ENCODE data around the gene CCDC3. TPM values are rescaled to one million over a fixed set of nuclear protein-coding genes. Genes with fewer than 3 reads are reported as not detected.

The CCDC3 gene
- total and polyA plus RNA-seq, 2 of the 4 experiments (the other 2 are of a cell fraction): 0.29 to 0.36 TPM

- H3K79me1 ChIP-seq (ENCODE audit: low read depth in 1 of 2, low read length in 2 of 2): no peaks in the 10 kb centered on the region
- in situ Hi-C loops (cut with MboI; ENCODE audit: low sequenced_read_pairs): no loop called here
- H2AFZ ChIP-seq (replicated peaks; ENCODE audit: low read length, poor library complexity): no peak overlapping the region
- no peaks in the 10 kb centered on the region for H3K4me1 ChIP-seq (ENCODE audit: control insufficient read depth, insufficient read depth, low read length)
- no peak overlapping the region for H2BK5ac ChIP-seq (ENCODE audit: low read depth, low read length, poor library complexity, severe bottlenecking)
- no peak overlapping the region for H2AK9ac ChIP-seq (replicated peaks; ENCODE audit: low read depth, low read length, poor library complexity)
- no peak overlapping the region for H4K91ac ChIP-seq (ENCODE audit: insufficient read depth, low read depth, low read length)
- H3K4ac ChIP-seq (ENCODE audit: low read depth, low read length): no peak overlapping the region
- no peak overlapping the region for H3K9ac ChIP-seq (ENCODE audit: low read depth, low read length)
- no peaks in the 10 kb centered on the region for H3K9me3 ChIP-seq (ENCODE audit: control insufficient read depth, insufficient read depth, low read length)
- no peaks in the 10 kb centered on the region for H4K20me1 ChIP-seq (ENCODE audit: insufficient read depth, low read length)
- no TSS peak for BruUV-seq (replicated peaks)
- H3K27me3 ChIP-seq (ENCODE audit: control insufficient read depth, insufficient read depth, low read length): no peaks in the 10 kb centered on the region; the same call in 1 of the 2 replicates
- no CpG with 5 or more reads among the region's 8 CpGs for WGBS, 2 experiments (ENCODE audit: extremely low coverage in 2 of 2, insufficient read length in 1 of 2)
- no peaks in the 10 kb centered on the region for H3K9me1 ChIP-seq (ENCODE audit: insufficient read depth, low read length)
- no peak overlapping the region for H2BK120ac ChIP-seq (ENCODE audit: low read depth, low read length)
- no peak overlapping the region for H3K56ac ChIP-seq (ENCODE audit: extremely low read depth, insufficient read depth, low read length)
- no peak overlapping the region for H2BK20ac ChIP-seq (ENCODE audit: low read depth, low read length)
- no peak overlapping the region for H3K4me3 ChIP-seq (ENCODE audit: insufficient read depth, low read depth, low read length)
- H2AK5ac ChIP-seq (ENCODE audit: low read depth, low read length): no peak overlapping the region
- H4K8ac ChIP-seq (ENCODE audit: low read depth in 2 of 2, low read length in 2 of 2): no peak overlapping the region
- POLR2A ChIA-PET (ENCODE audit: unreplicated experiment): no interaction called here
- no peak overlapping the region for H2BK15ac ChIP-seq (ENCODE audit: low read depth, low read length)
- no peak for TF ChIP-seq RCOR1 (IDR thresholded peaks at IDR 0.05; ENCODE audit: insufficient replicate concordance, low read length)
- TF ChIP-seq CHD1 (IDR thresholded peaks at IDR 0.05; ENCODE audit: low read depth, low read length): no peak
- TF ChIP-seq NFE2L2 (IDR thresholded peaks at IDR 0.05; ENCODE audit: low read depth, low read length): no peak
- TF ChIP-seq FOS (IDR thresholded peaks at IDR 0.05; ENCODE audit: low read depth, low read length): no peak
- TF ChIP-seq, protein P1, sequence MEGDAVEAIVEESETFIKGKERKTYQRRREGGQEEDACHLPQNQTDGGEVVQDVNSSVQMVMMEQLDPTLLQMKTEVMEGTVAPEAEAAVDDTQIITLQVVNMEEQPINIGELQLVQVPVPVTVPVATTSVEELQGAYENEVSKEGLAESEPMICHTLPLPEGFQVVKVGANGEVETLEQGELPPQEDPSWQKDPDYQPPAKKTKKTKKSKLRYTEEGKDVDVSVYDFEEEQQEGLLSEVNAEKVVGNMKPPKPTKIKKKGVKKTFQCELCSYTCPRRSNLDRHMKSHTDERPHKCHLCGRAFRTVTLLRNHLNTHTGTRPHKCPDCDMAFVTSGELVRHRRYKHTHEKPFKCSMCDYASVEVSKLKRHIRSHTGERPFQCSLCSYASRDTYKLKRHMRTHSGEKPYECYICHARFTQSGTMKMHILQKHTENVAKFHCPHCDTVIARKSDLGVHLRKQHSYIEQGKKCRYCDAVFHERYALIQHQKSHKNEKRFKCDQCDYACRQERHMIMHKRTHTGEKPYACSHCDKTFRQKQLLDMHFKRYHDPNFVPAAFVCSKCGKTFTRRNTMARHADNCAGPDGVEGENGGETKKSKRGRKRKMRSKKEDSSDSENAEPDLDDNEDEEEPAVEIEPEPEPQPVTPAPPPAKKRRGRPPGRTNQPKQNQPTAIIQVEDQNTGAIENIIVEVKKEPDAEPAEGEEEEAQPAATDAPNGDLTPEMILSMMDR (conservative IDR thresholded peaks at IDR 0.05; ENCODE audit: low read depth, low read length): no peak
- TF ChIP-seq MAFK (IDR thresholded peaks at IDR 0.05; ENCODE audit: low read depth, low read length): no peak
- TF ChIP-seq BHLHE40 (IDR thresholded peaks at IDR 0.05; ENCODE audit: low read depth, low read length): no peak
- TF ChIP-seq RFX5 (IDR thresholded peaks at IDR 0.05; ENCODE audit: low read depth, low read length): no peak
- TF ChIP-seq RAD21 (IDR thresholded peaks at IDR 0.05; ENCODE audit: low read length): no peak
- TF ChIP-seq POLR2A (IDR thresholded peaks at IDR 0.05; ENCODE audit: low read depth, low read length): no peak
- no peak for TF ChIP-seq MAZ (IDR thresholded peaks at IDR 0.05; ENCODE audit: borderline replicate concordance, low read depth, low read length)
- TF ChIP-seq CEBPB (IDR thresholded peaks at IDR 0.05; ENCODE audit: low read depth, low read length): no peak
- TF ChIP-seq USF2 (IDR thresholded peaks at IDR 0.05; ENCODE audit: low read depth, low read length): no peak
- TF ChIP-seq ELK1 (IDR thresholded peaks at IDR 0.05; ENCODE audit: borderline replicate concordance, low read depth, low read length): no peak
- no peak for TF ChIP-seq SMC3 (IDR thresholded peaks at IDR 0.05; ENCODE audit: low read depth, low read length)
- TF ChIP-seq MXI1 (IDR thresholded peaks at IDR 0.05; ENCODE audit: borderline replicate concordance, low read depth, low read length): no peak
- H3K23ac ChIP-seq (ENCODE audit: low read depth, low read length): no peak overlapping the region
- dilution Hi-C loops (cut with HindIII; ENCODE audit: low sequenced_read_pairs, unreplicated experiment): no loop called here
- H3K4me2 ChIP-seq (ENCODE audit: low read depth, low read length): no peak overlapping the region
- H3K36me3 ChIP-seq (ENCODE audit: control insufficient read depth, insufficient read depth, low read length): no peaks in the 10 kb centered on the region
- H3K27ac ChIP-seq (ENCODE audit: insufficient read depth, low read length): no peak overlapping the region
- no peak overlapping the region for H3K14ac ChIP-seq (replicated peaks; ENCODE audit: low read depth, low read length)
- intact Hi-C loops (cut with micrococcal nuclease): no loop called here
- no peak for ATAC-seq (ENCODE audit: low read depth)
- no peak overlapping the region for H4K5ac ChIP-seq (ENCODE audit: low read depth, low read length)
- DNase-seq: no peak
- CTCF ChIA-PET: interaction anchor here (0.7 kb wide), 1 partner anchor 9 kb away, joined by 3 read pairs; no protein-coding TSS in a partner anchor
- H3K18ac ChIP-seq (ENCODE audit: low read depth, low read length): no peak overlapping the region
Observed at GRCh38 chr10:12993595-12993994, 7.9 kb downstream of the CCDC3 start.
